ENCODE results near the gene TERB1.

TERB1 gene, protein sequence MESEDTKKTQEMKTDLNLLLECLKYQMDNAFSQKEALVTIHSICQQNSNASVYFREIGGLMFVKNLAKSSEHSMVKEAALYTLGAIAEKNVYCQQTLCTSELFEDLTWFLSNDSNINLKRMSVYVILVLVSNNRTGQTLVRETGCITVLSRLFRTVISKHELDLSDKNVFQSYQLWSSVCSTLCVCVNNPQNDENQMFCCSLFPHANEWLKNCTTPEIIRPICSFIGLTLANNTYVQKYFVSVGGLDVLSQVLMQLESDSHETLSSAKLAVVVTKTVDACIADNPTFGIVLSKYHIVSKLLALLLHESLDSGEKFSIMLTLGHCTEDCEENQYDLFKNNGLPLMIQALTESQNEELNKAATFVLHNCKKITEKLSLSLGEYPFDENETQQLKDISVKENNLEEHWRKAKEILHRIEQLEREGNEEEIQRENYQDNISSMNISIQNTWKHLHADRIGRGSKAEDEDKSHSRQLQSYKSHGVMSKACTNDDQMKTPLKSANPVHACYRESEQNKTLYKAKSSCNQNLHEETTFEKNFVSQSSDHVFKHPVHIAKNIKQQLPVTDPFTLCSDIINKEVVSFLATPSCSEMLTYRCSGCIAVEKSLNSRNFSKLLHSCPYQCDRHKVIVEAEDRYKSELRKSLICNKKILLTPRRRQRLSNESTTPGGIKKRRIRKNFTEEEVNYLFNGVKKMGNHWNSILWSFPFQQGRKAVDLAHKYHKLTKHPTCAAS

DNA sequence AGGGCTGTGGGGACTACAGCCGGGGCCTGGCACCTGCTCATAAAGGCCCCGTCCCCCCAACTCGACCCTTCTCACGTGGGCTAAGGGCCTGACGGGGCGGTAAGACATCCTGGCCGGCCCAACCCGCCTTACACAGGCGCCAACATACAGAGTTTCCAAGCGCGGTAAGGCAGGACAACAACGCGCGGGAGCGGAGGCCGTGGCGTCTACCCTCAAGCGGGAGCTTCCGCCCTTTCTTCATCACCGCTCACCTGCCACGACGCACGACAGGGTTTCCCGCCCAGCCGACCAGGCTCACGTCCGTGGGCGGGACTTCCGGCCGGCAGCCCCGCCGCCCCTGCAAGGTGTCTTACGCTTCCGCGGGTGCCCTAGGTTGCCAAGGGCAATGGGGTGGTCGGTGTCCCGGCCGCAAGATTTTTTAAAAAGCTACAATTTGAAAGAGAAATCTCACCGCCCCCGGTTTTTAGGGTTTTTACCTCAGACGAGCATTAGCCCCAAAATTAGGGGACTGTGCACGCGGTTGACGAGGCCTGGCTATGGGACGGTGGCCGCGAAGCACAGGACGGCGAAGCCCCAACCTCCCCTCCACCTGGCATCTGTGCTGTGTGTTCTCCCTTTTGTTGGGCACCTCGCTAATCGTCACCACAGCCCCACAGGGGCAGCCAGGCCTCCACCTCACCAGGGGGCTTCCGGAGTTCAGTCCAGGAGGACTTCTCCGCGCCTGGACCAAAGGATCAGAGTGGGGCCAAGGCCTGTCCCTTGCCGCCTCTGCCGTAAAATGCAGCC lies at the start of gene TERB1:
Gene TERB1, minus strand, starts transcription at position 265 of the 786 bp plus-strand sequence. CDS start 4,786 bp downstream, outside the sequence.
- in situ Hi-C loops (cut with HindIII; ENCODE audit: low pct_ligation_motif_present, low pct_unique_long_range_greater_than_20kb, low sequenced_read_pairs), result no loop called here
- no peak for DNase-seq

DNA sequence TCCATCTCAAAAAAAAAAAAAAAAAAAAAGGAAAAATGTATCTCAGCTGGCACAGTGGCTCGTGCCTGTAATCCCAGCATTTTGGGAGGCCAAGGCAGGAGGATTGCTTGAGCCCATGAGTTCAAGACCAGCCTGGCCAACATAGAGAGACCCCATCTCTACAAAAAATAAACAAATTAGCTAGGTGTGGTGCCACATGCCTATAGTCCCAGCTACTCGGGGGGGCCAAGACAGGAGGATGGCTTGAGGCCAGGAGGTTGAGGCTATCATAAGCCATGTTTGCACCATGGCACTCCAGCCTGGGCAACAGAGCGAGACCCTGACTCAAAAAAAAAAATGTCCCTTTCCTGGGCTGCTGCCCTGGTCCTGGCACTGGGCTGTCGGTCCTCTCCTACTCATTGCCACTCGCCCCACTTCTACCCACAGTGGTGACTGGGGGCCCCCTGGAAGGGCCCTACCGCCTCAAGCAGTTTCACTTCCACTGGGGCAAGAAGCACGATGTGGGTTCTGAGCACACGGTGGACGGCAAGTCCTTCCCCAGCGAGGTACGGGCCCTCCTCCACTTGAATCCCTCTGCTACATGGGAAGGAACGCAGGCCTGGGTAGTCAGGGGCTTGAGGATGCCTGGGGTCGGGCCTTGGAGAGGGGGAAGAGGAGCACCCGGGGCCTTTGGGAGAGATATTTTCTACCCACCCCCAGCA lies 48.9 kb upstream of the TERB1 start:
- DNase-seq, result no peak
- in situ Hi-C loops (cut with HindIII; ENCODE audit: low pct_ligation_motif_present, low pct_unique_long_range_greater_than_20kb, low sequenced_read_pairs), result no loop called here

DNA sequence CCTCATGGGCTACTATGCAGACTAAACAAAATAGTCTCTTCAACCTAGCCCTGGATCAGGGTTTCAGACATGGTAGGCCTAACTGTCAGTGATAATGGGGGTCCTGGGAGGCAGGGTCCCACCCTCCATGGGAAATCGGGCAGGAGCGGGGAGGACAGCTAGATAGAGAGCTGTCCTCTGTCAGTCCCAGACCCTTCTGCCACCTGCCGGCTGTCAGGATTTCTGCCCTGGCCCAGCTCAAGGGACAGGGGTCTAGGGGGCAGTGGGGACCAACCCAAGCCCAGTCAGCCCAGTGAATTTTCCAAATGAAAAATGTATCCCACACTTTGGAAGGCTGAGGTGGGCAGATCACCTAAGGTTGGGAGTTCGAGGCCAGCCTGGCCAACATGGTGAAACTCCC lies 48.2 kb upstream of the TERB1 start:
- in situ Hi-C loops (cut with HindIII; ENCODE audit: low pct_ligation_motif_present, low pct_unique_long_range_greater_than_20kb, low sequenced_read_pairs), result no loop called here
- DNase-seq, result no peak

DNA sequence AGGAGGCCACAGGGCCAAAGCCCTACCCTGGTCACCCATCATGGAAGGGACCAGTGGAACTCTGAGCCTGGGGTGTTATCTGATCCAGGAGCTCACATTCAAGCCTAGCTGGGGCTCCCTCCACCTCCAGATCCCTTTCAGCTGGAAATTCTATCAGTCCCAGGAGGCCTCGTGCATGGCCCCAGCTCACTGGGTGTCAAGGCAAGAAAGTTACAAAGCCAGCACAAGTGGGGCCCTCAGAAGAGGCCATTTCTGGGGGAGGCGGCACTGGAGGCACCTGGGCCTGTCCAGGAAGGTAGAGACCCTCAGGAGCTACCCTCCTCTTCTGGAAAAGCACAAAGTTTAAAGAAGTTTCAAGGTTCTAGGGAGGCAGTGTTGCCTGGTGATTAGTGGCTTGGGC lies 47.6 kb upstream of the TERB1 start:
- in situ Hi-C loops (cut with HindIII; ENCODE audit: low pct_ligation_motif_present, low pct_unique_long_range_greater_than_20kb, low sequenced_read_pairs), result no loop called here
- DNase-seq, result no peak

DNA sequence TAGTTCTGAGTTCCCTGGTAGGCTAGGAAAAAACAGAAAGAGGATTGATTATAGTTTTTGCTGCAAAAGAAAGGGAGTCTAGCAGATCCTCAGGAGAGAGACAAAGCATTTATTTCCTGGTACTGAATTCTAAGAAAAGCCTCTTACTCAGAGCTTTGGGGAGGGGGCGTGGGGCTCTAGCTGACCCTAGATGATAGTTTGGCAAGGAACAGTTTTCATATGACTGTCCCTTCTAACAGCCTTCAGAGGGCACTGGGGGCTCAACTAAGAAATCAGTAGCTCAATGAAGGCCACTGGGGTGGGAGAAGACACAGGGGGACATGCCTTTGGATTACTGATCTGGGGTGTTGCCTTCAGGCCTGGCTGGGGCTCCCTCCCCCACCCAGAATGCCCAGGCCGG lies 46.8 kb upstream of the TERB1 start:
- in situ Hi-C loops (cut with HindIII; ENCODE audit: low pct_ligation_motif_present, low pct_unique_long_range_greater_than_20kb, low sequenced_read_pairs), result no loop called here
- DNase-seq, result no peak

DNA sequence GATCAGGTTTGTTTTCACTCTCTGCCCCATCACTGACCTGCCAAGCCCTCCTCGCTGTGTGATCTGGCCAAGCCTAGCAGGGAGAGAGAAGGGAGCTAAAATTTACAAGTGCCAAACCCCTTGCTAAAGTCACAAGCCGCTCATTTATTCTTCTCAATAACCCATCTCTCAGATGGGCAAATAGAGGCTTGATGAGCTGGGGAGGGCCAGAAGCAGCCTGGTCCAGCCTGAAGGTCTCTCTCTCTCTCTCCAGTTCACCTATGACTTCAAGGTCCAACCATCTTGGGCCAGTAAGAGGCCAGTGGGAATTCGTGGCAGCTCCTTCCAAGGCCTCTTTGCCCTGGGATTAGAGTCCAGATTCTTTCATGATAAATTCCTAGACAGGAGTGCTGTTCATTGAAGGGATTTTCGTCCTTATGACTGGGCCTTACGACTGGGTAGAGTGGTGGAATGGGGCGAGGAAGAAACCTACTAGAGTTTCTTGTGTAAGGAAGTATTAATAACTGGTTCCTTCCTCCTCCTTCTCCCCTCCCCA lies 46.2 kb upstream of the TERB1 start:
- no peak for DNase-seq
- in situ Hi-C loops (cut with HindIII; ENCODE audit: low pct_ligation_motif_present, low pct_unique_long_range_greater_than_20kb, low sequenced_read_pairs), result no loop called here

DNA sequence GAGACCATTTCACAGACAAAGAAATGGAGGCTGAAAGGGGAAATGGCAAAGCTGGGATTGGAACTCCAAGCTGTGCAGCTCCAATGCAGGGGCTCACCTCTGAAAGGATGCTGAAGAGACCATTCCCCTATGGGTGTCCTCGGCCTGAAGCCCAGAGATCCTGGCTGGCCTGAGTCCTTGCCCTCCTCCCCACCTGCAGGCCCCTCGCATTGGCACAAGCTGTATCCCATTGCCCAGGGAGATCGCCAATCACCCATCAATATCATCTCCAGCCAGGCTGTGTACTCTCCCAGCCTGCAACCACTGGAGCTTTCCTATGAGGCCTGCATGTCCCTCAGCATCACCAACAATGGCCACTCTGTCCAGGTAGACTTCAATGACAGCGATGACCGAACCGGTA lies 45.4 kb upstream of the TERB1 start:
- in situ Hi-C loops (cut with HindIII; ENCODE audit: low pct_ligation_motif_present, low pct_unique_long_range_greater_than_20kb, low sequenced_read_pairs), result no loop called here
- no peak for DNase-seq

DNA sequence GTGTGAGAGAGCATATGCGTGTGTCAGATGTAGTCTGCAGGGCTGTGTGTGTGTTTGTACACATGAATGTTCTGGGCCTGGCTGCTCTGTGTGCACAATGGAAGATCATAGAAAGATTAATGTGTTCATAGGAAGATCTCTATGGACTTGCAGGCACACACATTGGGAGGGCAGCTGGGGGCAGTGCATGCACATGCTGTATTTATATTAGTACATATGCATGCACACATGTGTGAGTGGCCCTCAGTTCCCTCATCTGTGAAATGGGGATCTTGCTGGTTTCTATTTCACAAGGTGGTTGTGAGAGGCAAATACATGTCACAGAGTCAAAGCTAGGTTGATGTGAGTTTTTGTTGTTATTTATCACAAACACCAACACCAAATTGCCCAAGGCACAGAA lies 44.9 kb upstream of the TERB1 start:
- in situ Hi-C loops (cut with HindIII; ENCODE audit: low pct_ligation_motif_present, low pct_unique_long_range_greater_than_20kb, low sequenced_read_pairs), result no loop called here
- DNase-seq, result no peak

DNA sequence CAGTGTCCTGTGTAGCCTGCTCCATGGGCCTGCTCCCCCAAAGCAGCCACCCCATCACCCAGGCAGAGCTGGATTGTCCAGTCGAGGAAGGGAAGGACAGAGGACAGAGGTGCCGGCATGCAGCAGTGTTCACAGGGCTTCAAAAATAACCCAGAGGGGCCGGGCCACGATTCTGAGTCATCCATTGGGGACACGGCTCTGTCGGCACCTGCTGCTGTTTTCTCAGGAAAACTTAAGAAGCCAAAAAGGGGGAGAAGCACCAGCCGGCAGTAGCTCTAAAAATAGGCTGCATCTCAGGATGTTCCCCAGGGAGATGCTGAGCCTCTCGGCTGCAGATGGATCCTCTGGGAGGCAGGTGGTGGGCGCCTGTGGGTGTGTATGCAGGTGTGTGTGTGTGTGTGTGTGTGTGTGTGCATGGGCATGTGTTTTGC lies 44.4 kb upstream of the TERB1 start:
- in situ Hi-C loops (cut with HindIII; ENCODE audit: low pct_ligation_motif_present, low pct_unique_long_range_greater_than_20kb, low sequenced_read_pairs), result no loop called here
- DNase-seq, result peak; percentile 25

DNA sequence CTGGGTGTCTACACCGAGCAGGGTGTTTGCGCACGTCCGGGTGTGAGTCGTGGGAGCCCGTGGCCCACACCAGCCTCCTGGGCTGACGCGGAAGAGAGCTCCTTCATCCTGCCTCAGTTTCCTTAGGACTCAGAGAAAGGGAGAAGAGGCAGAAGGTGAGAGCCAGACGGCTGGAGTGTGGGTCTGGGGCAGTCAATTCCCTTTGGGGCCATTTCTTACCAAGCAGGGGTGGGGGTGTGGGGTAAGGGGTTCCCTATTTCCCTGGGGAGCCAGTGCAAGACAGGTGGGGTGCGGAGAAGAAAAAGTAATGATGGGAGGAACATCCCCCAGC lies 43.7 kb upstream of the TERB1 start:
- in situ Hi-C loops (cut with HindIII; ENCODE audit: low pct_ligation_motif_present, low pct_unique_long_range_greater_than_20kb, low sequenced_read_pairs), result no loop called here
- DNase-seq, result no peak

DNA sequence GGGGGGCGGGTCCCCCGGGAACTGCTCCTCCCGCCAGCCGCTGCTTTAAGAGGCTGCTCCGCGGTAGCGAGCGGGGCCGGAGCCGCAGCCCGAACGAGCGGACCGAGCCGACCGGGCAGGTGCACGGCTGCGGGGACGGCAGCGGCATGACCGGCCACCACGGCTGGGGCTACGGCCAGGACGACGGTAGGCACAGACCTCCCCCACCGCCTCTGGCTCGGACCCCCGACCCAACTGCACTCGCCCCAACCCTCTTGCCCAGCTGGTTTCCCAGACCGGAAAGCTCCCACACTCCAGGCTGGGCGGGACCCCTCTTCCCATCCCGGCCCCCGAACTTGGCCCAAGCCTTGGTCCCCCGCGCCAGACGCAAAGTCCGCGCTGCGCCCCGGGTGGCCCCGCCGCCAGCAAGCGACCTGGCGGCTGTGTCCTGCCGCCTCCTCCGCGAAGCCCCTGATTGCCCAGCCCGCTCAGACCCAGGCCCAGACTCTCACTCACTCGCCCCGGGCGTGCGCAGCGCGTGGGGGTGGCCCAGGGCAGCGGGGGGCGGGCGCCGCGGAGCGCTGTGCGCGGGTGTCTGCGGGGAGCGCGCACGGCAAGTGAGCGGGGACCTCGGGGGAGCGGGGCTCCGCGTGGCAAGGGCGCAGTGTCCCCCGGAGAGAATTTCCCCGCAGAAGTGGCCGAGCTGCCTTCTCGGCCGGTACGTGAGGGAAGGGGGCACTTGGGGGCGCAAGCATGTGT lies 43.1 kb upstream of the TERB1 start, which contains the start of gene CA7:
Gene CA7, plus strand, starts transcription at position 73 of the 738 bp plus-strand sequence. Its CDS starts 74 bp downstream, at position 147.
- no peak for DNase-seq
- in situ Hi-C loops (cut with HindIII; ENCODE audit: low pct_ligation_motif_present, low pct_unique_long_range_greater_than_20kb, low sequenced_read_pairs), result no loop called here

DNA sequence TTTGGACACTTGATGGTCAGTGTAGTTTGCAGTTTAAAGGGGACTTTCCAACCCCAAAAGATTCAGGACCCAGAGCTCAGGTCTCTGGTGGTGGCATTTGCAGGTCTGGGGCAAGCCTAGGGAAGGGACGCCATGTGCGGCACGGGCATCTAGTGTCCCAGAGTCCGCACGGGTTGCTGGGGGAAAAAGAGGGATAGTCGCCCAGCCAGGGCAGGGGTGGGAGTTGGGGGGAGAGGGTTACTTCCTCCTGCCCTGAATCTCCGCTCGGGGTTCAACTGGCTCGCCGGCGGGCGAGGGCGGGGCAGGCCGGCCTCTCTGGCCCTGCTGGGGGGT lies 42.6 kb upstream of the TERB1 start:
- DNase-seq, result no peak
- in situ Hi-C loops (cut with HindIII; ENCODE audit: low pct_ligation_motif_present, low pct_unique_long_range_greater_than_20kb, low sequenced_read_pairs), result no loop called here

DNA sequence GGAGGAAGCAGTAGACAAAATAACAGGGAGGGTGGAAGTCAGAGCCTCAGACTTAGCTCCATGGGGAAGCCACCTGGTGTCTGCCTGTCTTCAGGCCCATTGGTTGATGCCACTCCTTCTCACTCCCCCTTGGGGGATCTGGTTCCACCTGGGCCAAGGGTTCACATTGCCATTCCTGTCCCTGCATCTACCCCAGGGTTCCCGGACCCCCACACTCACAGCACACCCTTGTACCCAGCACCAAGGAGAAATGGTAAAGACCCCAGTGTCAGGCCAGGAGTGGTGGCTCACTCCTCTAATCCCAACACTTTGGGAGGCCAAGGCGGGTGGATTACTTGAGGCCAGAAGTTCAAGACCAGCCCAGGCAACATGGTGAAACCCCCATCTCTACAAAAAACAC lies 41.8 kb upstream of the TERB1 start:
- DNase-seq, result no peak
- in situ Hi-C loops (cut with HindIII; ENCODE audit: low pct_ligation_motif_present, low pct_unique_long_range_greater_than_20kb, low sequenced_read_pairs), result no loop called here

DNA sequence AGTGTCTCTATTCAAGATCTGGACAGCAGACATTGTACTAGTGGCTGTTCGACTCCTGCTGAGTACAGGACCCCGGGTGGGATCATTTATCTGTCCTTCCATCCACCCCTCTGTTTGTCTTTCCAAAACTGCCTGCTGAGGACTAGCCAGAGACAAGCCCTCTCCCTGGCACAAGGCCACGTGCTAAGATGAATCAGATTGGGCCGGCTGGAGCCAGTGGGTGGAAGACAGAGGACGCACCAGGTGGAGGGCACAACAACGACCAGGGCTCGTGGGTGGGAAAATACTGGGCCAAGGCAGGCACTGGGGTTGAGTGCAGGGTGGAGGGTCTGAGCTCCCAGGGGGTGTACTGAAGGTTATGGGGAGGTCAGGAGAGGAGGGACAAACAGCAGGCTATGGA lies 41.4 kb upstream of the TERB1 start:
- in situ Hi-C loops (cut with HindIII; ENCODE audit: low pct_ligation_motif_present, low pct_unique_long_range_greater_than_20kb, low sequenced_read_pairs), result no loop called here
- no peak for DNase-seq

DNA sequence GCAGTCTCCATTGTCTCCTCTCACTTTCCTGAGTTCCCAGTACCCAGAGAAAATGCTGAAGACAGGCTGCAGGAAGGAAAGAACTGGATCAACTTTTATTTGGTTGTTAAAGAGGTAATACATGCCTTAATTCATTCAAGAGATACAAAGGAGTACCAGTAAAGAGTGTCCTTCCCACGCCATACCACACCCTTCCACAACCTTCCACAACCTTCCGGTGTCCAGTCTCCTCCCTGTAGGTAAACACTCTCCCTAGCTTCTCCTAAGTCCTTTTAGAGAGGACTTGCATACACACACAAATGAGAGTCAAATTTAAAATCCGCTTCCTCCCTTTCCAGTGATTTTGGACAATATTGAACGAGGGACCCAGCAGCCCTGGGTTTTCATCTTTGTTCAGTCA lies 40.0 kb upstream of the TERB1 start:
- DNase-seq, result no peak
- in situ Hi-C loops (cut with HindIII; ENCODE audit: low pct_ligation_motif_present, low pct_unique_long_range_greater_than_20kb, low sequenced_read_pairs), result no loop called here

DNA sequence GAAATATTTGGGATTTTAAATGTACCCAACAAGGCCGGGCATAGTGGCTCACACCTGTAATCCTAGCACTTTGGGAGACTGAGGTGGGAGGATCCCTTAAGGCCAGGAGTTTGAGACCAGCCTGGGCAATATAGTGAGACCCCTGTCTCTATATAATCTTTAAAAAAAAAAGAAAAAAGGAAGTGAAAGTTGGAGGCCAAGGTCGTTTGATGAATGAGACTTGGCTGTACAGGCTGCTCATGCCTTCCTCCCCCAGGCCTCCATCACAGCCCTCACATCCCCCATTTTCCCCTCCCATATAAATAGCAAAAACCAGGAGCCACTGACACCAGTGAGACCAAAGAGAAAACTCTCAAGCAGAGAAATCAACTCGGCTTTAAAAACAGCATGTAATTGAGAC lies 39.5 kb upstream of the TERB1 start:
- in situ Hi-C loops (cut with HindIII; ENCODE audit: low pct_ligation_motif_present, low pct_unique_long_range_greater_than_20kb, low sequenced_read_pairs), result no loop called here
- no peak for DNase-seq

DNA sequence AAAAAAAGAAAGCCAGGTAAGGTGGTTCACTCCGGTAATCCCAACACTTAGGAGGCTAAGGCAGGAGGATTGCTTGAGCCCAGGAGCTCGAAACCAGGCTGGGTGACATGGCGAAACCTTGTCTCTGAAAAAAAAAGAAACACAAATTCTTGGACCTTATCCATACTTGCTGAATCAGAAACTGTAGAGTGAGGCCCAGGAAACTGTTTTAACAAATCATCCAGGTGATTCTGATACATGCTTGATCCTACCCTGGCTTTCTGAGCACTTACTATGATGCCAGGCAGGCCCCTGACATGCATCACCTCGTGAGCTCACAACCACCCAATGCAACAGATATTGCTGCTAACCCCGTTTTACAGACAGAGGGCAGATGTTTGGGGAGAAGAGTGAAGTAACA lies 33.4 kb upstream of the TERB1 start:
- in situ Hi-C loops (cut with HindIII; ENCODE audit: low pct_ligation_motif_present, low pct_unique_long_range_greater_than_20kb, low sequenced_read_pairs), result no loop called here
- no peak for DNase-seq

DNA sequence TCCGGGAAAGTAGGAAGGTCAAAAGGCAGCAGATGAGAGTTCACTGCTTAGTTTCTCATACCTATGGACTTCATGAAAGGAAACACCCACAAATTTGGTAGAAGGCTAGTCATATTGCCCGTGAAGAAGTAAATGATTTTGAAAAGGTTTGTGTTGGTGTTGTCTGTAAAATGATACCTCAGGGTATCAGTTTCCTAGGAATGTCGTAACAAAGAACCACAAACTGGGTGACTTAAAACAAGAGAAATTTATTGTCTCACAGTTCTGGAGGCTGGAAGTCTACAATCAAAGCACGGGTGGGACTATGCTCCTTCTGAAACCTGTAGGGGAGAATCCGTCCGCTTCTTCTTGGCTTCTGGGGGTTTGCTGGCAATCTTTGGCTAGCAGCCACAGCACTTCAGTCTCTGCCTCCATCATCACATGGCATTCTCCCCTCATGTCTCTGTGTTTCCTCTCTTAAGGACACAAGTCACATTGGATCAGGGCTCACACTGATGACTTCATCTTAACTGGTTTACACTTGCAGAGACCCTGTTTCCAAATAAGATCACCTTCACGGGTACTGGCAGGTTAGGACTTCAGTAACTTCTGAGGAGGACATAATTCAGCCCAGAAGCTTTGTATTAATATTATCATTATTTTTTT lies 31.4 kb upstream of the TERB1 start:
- in situ Hi-C loops (cut with HindIII; ENCODE audit: low pct_ligation_motif_present, low pct_unique_long_range_greater_than_20kb, low sequenced_read_pairs), result no loop called here
- DNase-seq, result no peak
